ENCODE data around the gene DMRTC2.

The DMRTC2 gene

DNA sequence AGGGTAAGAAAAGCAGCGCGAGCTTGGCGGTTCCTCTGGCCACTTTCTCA lies at the start of gene DMRTC2:
Gene DMRTC2 (plus strand): TSS at position 42 of the 50 bp plus-strand sequence. CDS start 2,387 bp downstream, outside the sequence.
- no peak for DNase-seq (ENCODE audit: low spot score)

DNA sequence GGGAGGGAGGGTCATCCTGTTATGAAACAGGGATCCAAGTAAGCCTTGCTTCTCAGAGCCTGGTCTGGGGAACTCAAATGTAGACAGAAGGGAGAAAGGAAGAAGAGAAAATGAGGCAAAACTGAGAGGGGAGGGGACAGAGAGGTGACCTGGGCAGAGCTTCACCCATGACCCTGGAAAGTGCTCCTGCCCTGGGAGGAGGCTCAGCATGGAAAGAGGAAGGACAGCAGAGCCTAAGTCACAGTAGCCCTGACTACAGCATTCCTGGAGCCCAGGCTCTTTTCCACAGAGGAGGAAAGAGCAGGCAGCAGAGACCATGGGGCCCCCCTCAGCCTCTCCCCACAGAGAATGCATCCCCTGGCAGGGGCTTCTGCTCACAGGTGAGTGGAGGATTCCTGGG lies 48.5 kb upstream of the DMRTC2 start, which contains the start of gene CEACAM3:
Gene CEACAM3 (plus strand): TSS at position 226 of the 400 bp plus-strand sequence. CDS start 91 bp downstream, at position 317.
- no peak for DNase-seq (ENCODE audit: low spot score)

DNA sequence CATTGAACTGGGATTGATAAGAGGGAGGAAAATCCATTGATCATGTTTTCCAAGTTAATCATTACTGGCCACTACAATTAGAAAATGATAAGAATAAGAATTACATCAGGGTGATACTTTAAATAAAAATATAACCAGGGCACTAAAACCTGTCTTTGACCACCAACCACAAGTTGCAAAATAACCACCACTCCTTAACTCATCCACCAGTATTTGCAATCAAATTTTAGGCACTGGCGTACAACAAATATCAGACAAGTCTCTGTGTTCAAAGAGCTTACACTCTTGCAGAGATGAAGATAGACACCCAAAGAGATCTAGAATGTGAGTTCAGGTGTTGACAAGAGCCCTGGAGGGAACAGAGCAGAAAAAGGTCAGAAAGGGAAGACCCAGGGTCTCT lies 47.9 kb upstream of the DMRTC2 start:
- DNase-seq (ENCODE audit: low spot score), result no peak

- no peak for DNase-seq (ENCODE audit: low spot score)
These were observed 45.3 kb upstream of the DMRTC2 start for GRCh38 chr19:41799444-41800000.

DNA sequence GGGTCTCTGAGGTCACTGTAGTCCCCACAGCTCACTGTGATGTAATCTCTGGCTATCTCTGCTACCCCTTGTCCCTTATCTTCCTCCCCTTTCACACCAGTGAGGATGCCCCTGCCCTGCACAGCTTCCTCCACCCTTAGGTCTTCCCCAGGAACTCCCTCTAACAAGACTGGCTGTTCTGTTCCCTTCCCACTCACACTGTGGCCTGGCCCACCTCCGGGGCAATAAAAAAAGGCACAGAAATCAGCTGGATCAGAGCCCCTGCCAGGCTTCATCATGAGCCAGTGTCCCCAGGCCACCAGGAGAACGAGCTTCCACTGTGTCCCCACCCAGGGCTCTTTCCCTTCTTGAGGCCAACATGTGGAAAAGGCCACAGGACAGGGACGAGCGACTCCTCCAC lies 43.8 kb upstream of the DMRTC2 start:
- DNase-seq (ENCODE audit: low spot score), result no peak

GRCh38 chr19:41801792-41802211 lies 43.0 kb upstream of the DMRTC2 start:
- DNase-seq (ENCODE audit: low spot score), result no peak

DNA sequence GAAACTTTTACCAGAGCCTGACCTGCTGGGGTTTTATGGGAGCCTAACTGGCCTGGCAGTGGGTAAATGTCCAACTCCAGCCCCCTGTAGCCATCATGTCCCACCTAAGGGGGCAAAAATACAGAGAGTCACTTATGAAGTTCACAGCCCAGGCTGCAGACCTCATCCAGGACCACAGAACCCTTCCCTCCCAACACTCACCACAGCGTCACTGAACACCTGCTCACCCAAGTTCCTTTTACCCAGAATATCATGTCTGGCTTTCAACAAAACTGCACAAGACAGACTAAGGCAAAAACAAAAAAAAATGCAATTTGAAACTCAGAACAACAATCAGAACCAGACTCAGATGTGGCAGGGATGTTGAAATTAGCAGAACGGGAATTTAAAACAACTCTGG lies 42.1 kb upstream of the DMRTC2 start:
- DNase-seq (ENCODE audit: low spot score), result no peak

DNA sequence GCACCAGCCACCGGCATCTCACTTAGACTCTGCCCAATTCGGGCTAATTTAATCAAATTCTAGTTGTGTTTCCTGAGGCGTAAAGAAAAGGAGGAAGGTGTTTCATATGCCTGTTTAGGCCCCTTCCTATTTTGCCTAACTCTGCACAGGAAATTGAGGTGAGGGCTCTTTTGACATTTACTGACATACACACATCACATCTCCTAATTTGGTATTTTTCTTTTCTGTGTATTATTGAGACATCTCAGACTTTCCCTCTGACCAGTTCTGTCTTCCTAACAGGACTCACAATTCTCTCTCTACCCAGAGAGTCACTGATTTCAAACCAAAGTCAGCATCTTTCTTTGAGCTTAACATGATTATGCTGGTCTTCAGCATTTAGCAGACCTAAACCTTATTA lies 40.5 kb upstream of the DMRTC2 start:
- no peak for DNase-seq (ENCODE audit: low spot score)

DNA sequence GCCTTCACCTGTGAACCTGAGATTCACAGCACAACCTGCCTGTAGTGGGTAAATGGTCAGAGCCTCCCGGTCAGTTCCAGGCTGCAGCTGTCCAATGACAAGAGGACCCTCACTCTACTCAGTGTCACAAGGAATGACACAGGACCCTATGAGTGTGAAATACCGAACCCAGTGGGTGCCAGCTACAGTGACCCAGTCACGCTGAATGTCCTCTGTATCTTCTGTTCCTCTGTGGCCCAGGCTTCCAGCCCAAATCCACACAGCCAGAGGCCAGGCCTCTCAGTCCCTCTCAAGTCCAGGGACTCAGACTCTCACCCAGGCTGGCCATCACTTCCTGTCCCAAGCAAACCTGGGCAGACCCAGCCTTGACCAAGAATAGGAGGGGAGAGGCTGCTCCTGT lies 37.7 kb upstream of the DMRTC2 start:
- DNase-seq (ENCODE audit: low spot score), result no peak

- no peak for DNase-seq (ENCODE audit: low spot score)
These were observed 35.9 kb upstream of the DMRTC2 start for GRCh38 chr19:41808663-41809566.

GRCh38 chr19:41810301-41810700 lies 34.5 kb upstream of the DMRTC2 start:
- no peak for DNase-seq (ENCODE audit: low spot score)

DNA sequence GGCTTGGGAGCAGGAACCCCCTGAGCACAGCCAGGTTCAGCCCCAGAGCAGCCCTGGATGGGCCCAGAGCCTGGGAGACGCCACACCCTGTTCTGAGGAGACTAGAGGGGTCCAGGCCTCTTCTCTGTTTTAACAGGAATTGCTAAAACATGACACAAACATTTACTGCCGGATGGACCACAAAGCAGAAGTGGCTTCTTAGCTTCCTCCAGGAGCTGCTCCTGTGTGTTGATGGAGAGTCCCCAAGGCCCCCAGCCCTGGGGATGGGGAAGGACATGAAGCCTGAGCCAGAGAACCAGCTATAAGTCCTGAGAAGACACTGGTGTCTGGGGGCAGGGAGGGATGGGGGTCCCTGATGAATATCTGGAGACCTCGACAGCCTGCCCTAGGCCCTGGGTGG lies 33.8 kb upstream of the DMRTC2 start:
- no peak for DNase-seq (ENCODE audit: low spot score)

DNA sequence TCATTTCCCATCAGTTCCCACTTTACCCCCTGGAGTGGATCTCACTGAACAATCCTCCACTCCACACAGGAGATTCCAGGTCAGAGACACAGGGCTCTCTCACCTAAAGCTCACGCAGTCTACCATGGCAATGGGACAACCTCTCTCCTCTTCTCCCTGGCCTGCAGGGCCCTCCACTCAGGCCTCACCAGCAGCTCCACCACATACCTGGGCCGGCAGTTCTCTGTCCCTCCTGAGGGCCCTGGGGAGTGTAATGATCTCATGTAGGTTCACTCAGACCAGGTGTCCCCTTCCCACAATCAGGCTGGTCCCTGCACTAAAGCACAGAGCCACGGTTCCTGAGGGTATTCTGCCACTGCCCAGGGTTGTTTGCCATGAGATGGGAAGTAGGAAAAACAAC lies 32.9 kb upstream of the DMRTC2 start:
- no peak for DNase-seq (ENCODE audit: low spot score)

GRCh38 chr19:41813911-41814310 lies 30.9 kb upstream of the DMRTC2 start:
- no peak for DNase-seq (ENCODE audit: low spot score)

DNA sequence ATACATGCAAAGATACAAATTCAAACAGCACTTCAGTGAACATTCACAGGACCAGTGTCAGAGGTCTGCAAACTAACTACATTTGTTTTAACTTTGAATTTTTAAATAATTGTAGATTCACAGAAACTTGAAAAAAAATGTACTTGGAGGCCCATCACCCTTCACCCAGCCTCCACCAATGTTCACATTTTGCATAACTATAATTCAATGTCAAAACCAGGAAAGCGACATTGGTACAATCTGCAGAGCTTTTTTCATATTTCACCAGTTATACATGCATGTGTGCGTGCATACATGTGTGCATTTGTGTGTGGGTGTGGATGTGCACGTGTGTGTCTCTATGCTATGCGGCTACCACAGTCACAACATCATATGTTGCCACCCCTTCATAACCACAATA lies 29.5 kb upstream of the DMRTC2 start:
- no peak for DNase-seq (ENCODE audit: low spot score)

- DNase-seq (ENCODE audit: low spot score), result no peak
These were observed 28.1 kb upstream of the DMRTC2 start for GRCh38 chr19:41816761-41817160.

- DNase-seq (ENCODE audit: low spot score), result peak; percentile 77
These were observed 23.7 kb upstream of the DMRTC2 start for GRCh38 chr19:41821003-41821735.

- DNase-seq (ENCODE audit: low spot score), result no peak
These were observed 6.7 kb upstream of the DMRTC2 start for GRCh38 chr19:41837981-41838708.

DNA sequence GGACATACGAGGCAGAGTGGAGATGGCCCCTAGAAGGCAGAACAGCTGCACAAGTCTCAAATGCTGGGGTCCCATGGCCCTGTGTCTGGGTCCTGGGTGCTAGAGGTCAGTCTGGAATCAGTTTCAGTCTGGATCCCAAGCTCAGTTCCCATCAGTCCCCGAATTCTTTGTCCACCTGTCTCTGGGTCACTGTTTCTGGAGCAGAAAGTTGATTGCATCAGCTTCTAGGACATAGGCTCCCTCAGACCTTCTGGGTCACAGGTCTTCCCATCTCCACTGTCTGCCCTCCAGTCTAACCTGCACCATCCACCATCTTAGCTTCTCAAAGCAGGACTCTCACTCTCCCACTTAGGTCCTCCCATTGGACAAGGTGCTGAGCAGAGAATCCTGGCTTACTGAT lies 5.6 kb upstream of the DMRTC2 start:
- no peak for DNase-seq (ENCODE audit: low spot score)

DNA sequence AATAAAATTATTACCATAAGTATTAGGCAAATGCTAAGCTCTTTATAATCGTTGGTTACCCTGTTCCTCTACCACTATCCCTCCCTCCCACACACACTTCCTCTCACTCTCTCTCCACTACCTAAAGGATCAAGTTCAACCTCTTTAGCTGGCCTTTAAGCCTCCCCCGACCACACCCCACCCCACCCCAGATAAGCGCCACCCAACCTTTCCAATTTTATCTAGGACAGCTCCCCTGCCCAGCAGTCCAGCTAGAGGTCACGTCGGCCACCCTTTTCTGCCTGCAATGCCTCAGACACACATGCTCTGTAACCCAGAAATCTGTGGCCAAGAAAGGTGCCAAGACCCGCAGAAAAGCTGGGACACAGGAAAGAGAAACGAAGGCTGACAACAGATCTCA lies 1.5 kb upstream of the DMRTC2 start:
- DNase-seq (ENCODE audit: low spot score), result no peak

DNA sequence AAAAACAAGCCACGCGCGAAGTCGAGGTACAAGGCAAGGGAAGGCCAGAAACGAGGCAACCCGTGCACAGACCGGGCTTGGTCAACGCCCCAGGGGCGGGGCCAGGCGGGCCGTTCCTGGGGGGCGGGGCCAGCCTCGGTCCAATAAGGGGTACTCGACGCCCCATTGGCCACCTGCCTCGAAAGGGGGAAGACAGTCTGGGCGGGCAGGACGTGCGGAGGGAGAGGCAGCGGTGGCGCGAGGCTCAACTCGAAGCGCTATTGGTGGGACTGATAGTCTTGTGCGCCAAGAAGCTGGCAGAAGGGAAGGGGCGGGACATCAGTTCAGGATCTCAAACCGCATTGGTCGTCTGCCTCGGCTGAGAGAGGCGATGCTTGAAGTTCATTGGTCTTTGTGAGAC lies 241 bp upstream of the DMRTC2 start, which contains the start of gene LYPD4:
Gene LYPD4 (minus strand): TSS at position 83 of the 400 bp plus-strand sequence. CDS start 5,398 bp downstream, outside the sequence.
- DNase-seq (ENCODE audit: low spot score), result peak; percentile 62

DNA sequence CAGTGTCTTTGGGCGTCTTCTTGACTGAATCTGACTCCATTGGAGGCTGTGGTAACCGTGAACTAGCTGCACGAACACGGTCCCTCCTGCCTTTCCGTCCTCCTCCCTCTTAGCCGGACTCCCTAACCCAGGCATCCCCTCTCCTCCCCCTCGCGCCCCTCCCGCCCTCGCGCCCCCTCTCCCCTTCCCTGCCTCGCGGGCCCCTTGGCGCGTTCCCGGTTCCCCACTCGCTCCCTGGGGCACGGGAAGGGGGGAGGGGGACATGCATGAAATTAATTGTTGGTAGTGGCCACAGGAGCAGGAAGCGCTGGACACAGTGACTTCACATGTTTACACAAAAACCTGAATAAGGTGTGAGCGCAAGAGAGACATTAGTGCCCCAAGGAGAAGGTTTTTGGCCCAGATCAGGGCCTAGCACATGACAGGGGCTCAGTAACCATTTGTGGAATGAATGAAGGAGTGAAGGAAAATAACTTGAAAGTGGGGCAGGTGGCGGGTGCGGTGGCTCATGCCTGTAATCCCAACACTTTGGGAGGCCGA lies 279 bp downstream of the DMRTC2 start:
- DNase-seq (ENCODE audit: low spot score), result no peak

Measured in iPS-NIHi11 (cell line).